Ascending aorta (tissue), 2 donors: Measurements from ENCODE around the gene ZNF593OS. TPM values are rescaled to one million over a fixed set of nuclear protein-coding genes. Genes with fewer than 3 reads are reported as not detected.

Experiments used
- DNase-seq, 2 donors: peaks; one replicate each; pipeline ENCODE4 v3.0.0-alpha.2; 2019; ENCODE audit warnings: low spot score in 2 of 2
- H3K27ac ChIP-seq, 2 donors: fragments of 200-600 bp; sonication (generic); one replicate each; pipeline ENCODE4 v1.5.1; 2016 to 2017; ENCODE audit warnings: mild to moderate bottlenecking in 1 of 2
- H3K27me3 ChIP-seq: fragments of 200-600 bp; sonication (generic); one replicate; pipeline ENCODE4 v1.5.1; 2017
- H3K36me3 ChIP-seq, 2 donors: fragments of 200-600 bp; sonication (generic); one replicate each; pipeline ENCODE4 v1.5.1; 2016
- H3K4me1 ChIP-seq, 2 donors: fragments of 200-600 bp; sonication (generic); one replicate each; pipeline ENCODE4 v1.5.1; 2016 to 2017; ENCODE audit warnings: mild to moderate bottlenecking in 1 of 2
- H3K4me3 ChIP-seq, 2 donors: fragments of 200-600 bp; sonication (generic); one replicate each; pipeline ENCODE4 v1.5.1; 2016 to 2017; ENCODE audit warnings: mild to moderate bottlenecking in 1 of 2
- H3K9me3 ChIP-seq, 2 donors: fragments of 200-600 bp; sonication (generic); one replicate each; pipeline ENCODE4 v1.5.1; 2016
- intact Hi-C: fragments of 100-400 bp; cut with DNase I; formaldehyde crosslinking; loops from one replicate; pipeline ENCODE4 v1.15.1; 2023
- total RNA-seq: library from RNA; depleted of rRNA; stranded (reverse); fragments of >200 nt; gene quantifications from one replicate; pipeline ENCODE4 v1.1.0, GENCODE V29; 2016
- TF ChIP-seq, protein P1 (sequence below), 3 experiments: fragments of 200-600 bp in 2 of 3; fragments of 450-650 bp in 1 of 3; sonication (generic) in 2 of 3; IDR thresholded peaks; one replicate each; pipeline ENCODE4 v1.5.1; 2016 to 2019; ENCODE audit warnings: antibody characterized with exemption in 3 of 3, mild to moderate bottlenecking in 1 of 3, moderate library complexity in 1 of 3

The ZNF593OS gene
- total RNA-seq, 1 donor from 2014 or later, result not detected

- intact Hi-C loops, result no loop called here
- DNase-seq, result peak in 1 of 2 donors; percentile 25
- H3K27ac ChIP-seq, result no peak overlapping the region
Observed at GRCh38 chr1:26148887-26149286, 22.7 kb downstream of the ZNF593OS start.

GRCh38 chr1:26145960-26146294 is 25.7 kb downstream of the ZNF593OS start:
- intact Hi-C loops, result loop anchor here (1.0 kb wide), 2 partner anchors 41 to 110 kb away; no protein-coding TSS in a partner anchor
- TF ChIP-seq, protein P1, sequence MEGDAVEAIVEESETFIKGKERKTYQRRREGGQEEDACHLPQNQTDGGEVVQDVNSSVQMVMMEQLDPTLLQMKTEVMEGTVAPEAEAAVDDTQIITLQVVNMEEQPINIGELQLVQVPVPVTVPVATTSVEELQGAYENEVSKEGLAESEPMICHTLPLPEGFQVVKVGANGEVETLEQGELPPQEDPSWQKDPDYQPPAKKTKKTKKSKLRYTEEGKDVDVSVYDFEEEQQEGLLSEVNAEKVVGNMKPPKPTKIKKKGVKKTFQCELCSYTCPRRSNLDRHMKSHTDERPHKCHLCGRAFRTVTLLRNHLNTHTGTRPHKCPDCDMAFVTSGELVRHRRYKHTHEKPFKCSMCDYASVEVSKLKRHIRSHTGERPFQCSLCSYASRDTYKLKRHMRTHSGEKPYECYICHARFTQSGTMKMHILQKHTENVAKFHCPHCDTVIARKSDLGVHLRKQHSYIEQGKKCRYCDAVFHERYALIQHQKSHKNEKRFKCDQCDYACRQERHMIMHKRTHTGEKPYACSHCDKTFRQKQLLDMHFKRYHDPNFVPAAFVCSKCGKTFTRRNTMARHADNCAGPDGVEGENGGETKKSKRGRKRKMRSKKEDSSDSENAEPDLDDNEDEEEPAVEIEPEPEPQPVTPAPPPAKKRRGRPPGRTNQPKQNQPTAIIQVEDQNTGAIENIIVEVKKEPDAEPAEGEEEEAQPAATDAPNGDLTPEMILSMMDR (IDR thresholded peaks at IDR 0.05), result no peak
- DNase-seq, result no peak

More at GRCh38 chr1:26148887-26149286, 22.7 kb downstream of the ZNF593OS start:
- Histone ChIP-seq H3K36me3 (no peaks in the 10 kb centered on the region), H3K27me3 (peaks cover 5% of the 10 kb centered on the region), H3K9me3 (no peaks in the 10 kb centered on the region), H3K4me3 (no peak overlapping the region), H3K4me1 (no peaks in the 10 kb centered on the region)
- TF ChIP-seq, protein P1 (IDR thresholded peaks at IDR 0.05), result no peak

GRCh38 chr1:26145041-26145959 is 26.3 kb downstream of the ZNF593OS start:
- TF ChIP-seq, protein P1 (IDR thresholded peaks at IDR 0.05), result peak; percentile 57 to 78 (median 75)
- Histone ChIP-seq H3K9me3 (no peaks in the 10 kb centered on the region), H3K4me1 (no peaks in the 10 kb centered on the region), H3K4me3 (no peak overlapping the region), H3K27ac (no peak overlapping the region), H3K36me3 (no peaks in the 10 kb centered on the region), H3K27me3 (peaks cover 5% of the 10 kb centered on the region)
- peak in 1 of 2 donors; percentile 88 for DNase-seq
- intact Hi-C loops, result loop anchor here (1.0 kb wide), 2 partner anchors 40 to 109 kb away; no protein-coding TSS in a partner anchor

More at GRCh38 chr1:26145960-26146294, 25.7 kb downstream of the ZNF593OS start:
- no peaks in the 10 kb centered on the region for H3K4me1 ChIP-seq
- peaks cover 5% of the 10 kb centered on the region for H3K27me3 ChIP-seq
- H3K36me3 ChIP-seq, result no peaks in the 10 kb centered on the region
- no peak overlapping the region for H3K4me3 ChIP-seq
- H3K27ac ChIP-seq, result no peak overlapping the region
- no peaks in the 10 kb centered on the region for H3K9me3 ChIP-seq

DNA sequence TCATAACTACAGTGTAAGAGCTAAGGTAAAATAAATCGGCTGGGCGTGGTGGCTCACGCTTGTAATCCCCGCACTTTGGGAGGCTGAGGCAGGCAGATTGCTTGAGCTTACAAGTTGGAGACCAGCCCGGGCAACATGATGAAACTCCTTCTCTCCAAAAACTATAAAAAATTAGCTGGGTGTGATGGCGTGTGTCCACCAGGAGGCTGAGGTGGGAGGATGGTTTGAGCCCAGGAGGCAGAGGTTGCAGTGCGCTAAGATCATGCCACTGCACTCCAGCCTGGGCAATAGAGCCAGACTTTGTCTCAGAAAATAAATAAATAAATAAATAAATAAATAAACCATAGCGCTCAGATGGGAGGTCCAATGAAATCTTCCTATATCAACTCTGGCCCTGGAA is 29.5 kb downstream of the ZNF593OS start:
- H3K27ac ChIP-seq, result no peak overlapping the region
- DNase-seq, result no peak
- TF ChIP-seq, protein P1 (IDR thresholded peaks at IDR 0.05), result no peak
- intact Hi-C loops, result no loop called here
- H3K4me3 ChIP-seq, result peak overlapping the region in 1 of 2 donors; percentile 17
- H3K36me3 ChIP-seq, result no peaks in the 10 kb centered on the region
- H3K9me3 ChIP-seq, result no peaks in the 10 kb centered on the region
- peaks cover 5% of the 10 kb centered on the region for H3K27me3 ChIP-seq
- no peaks in the 10 kb centered on the region for H3K4me1 ChIP-seq

DNA sequence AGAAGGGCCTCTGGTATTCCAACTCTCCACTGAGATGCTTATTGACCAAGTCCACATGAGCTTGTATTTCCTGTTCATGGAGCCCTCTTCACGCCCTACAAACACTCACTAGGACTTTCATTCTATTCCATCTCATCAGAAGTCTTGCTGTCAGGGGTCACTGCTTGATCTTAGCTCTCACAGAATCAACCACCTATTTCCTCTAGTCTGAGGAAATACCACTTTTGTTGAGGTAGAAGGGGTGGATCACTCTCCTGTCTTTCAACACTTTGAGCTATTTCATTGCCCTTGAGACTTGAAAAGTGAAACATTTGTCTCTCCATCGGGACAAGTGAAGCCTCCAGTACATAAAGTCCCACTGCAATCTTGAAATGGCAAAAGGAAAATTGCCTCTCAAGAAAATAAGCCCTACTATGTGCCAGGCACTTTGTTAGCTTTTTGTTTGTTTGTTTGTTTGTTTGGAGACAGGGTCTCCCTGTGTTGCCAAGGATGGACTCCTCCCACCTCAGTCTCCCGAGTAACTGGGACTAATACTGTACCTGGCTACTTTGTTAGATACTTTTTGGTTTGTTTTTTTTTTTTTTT is 32.6 kb downstream of the ZNF593OS start:
- no peaks in the 10 kb centered on the region for H3K4me1 ChIP-seq
- H3K36me3 ChIP-seq, result no peaks in the 10 kb centered on the region
- TF ChIP-seq, protein P1 (IDR thresholded peaks at IDR 0.05), result no peak
- no peaks in the 10 kb centered on the region for H3K27me3 ChIP-seq
- no peak overlapping the region for H3K27ac ChIP-seq
- no peaks in the 10 kb centered on the region for H3K9me3 ChIP-seq
- H3K4me3 ChIP-seq, result no peak overlapping the region
- DNase-seq, result no peak
- intact Hi-C loops, result no loop called here
